ENCODE results near the gene TOX3.

DNA sequence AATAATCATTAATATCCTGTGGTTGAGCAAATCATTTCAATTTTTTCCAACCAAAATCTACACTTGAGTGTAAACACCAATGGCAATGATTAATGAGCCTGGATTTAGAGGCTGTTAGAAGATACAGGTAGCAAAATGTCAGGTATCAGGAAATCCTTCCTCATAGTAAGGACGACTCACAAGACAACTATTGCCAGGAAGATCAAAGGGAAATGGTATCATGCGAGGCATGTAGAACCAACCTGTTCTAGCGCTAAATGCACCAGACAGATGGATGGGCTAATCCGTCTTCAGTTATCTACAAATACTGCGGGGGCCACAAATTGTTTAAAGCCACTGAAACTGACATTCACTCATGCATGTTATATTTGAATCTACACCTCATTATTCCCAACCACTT is 28.1 kb downstream of the TOX3 start:
- TF ChIP-seq, protein P1, sequence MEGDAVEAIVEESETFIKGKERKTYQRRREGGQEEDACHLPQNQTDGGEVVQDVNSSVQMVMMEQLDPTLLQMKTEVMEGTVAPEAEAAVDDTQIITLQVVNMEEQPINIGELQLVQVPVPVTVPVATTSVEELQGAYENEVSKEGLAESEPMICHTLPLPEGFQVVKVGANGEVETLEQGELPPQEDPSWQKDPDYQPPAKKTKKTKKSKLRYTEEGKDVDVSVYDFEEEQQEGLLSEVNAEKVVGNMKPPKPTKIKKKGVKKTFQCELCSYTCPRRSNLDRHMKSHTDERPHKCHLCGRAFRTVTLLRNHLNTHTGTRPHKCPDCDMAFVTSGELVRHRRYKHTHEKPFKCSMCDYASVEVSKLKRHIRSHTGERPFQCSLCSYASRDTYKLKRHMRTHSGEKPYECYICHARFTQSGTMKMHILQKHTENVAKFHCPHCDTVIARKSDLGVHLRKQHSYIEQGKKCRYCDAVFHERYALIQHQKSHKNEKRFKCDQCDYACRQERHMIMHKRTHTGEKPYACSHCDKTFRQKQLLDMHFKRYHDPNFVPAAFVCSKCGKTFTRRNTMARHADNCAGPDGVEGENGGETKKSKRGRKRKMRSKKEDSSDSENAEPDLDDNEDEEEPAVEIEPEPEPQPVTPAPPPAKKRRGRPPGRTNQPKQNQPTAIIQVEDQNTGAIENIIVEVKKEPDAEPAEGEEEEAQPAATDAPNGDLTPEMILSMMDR (IDR thresholded peaks at IDR 0.05), result no peak
- TF ChIP-seq POLR2A (IDR thresholded peaks at IDR 0.05), result no peak

All from lower leg skin (tissue), 3 donors.